HG03095 (cell line): ENCODE data around the gene CARTPT.

Experiments used
- ATAC-seq: cut with Tn5 transposase; IDR thresholded peaks from one replicate; pipeline ENCODE4 v1.9.1; 2021; ENCODE audit warnings: moderate library complexity; ENCODE audit not compliant: unreplicated experiment

Gene CARTPT

DNA sequence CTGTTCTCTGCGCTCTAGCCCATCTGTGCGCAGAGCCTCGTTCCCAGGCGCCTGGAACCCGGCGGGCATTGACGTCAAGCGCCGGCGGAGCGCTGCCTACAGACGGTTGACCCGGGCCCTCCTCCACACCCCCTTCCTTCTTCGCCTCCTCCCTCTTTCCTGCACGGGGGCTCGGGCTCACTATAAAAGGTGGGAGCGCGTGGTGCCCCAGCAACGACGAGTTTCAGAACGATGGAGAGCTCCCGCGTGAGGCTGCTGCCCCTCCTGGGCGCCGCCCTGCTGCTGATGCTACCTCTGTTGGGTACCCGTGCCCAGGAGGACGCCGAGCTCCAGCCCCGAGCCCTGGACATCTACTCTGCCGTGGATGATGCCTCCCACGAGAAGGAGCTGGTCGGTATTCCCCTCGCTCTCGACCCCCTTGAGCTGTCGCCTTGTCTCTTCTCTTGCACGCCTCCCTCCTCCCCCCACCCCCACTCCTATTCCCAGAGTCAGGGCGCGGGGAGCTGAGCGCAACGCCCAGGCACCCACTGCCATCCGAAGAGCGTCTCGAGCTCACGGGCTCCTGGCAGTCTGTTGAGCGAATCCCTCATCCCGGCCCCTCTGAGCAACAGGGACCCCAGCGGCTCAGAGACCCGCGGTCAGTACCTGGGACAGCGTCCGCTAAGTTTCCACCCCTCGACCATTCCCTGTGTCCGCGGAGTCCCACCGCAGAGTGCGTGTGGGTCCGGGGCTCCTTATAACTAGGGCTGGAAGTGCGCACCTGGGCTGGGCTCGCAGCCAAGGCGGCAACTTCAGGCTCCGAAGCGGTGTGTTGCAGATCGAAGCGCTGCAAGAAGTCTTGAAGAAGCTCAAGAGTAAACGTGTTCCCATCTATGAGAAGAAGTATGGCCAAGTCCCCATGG, at the start of gene CARTPT:
CARTPT (plus strand) TSS at position 213 of the 902 bp plus-strand sequence; CDS start at position 232, 19 bp downstream.
- no peak for ATAC-seq

DNA sequence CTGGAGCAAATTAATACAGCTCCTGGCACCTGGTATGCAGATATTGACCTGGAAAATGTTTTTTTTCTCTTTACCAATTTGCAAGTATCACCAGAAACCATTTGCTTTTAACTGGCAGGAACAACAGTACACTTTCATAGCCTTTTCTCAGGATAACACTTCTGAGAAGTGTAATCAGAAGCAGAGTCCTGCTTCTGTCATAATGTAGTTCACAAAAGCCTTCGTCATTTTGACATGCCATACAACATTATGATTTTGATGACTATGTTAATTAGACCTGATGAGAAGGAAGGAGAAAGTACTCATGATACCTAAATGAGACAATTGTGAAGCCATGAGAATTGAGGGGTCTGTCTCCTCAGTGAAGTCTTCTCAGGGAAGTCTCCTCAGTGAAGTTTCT, 41.1 kb upstream of the CARTPT start:
- no peak for ATAC-seq

DNA sequence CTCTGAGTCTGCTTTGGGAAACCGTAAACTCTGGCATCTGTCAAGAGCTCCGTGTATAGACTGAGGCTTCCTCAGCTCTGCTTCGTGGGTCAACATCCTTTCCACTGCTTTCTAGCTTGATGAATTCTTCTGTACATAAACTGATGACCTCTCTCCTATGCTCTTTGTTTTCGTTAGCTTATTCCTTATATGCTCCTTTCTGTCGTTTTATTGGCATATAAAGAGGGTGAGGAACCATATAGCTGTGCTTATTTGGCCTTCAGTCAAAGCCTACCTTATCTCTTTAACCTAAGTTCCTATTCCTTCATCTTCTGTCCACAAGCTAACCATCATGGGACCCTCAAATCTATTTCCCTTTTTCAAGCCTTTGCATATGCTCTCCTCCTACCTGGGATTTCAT, 39.4 kb upstream of the CARTPT start:
- ATAC-seq: no peak

DNA sequence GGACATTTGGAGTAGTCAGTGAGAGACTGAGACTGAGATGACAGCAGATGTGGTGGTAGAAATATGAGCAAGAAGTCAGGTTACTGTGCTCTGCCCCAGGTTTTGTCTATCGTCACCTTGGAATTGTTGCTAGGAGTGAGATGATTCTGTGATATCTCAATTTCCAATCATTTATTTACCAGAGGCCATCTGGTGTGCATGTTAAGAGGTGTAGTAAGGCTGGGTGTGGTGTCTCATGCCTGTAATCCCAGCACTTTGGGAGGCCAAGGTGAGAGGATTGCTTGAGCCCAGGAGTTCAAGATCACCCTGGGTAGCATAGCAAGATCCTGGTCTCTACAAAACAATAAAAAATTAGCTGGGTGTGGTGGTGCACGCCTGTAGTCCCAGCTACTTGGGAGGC, 38.6 kb upstream of the CARTPT start:
- no peak for ATAC-seq

DNA sequence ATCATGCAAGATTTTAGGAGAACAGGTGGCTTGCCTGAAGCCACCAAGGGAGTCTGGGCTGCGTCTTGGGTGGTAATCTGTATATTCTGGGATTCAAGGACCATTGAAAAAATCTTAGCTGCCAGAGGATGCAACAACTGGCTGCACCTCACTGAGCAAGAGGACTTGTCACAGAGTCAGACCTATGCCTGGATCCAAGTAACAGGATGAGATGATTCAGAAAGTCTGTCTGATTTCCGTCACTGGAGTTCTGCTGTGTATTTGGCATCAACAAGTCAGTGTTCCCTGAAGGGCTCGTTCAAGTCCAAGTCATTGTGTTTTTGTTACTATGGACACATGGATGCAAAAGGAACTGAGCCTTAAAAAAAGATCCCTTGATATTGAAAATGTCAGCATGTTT, 37.8 kb upstream of the CARTPT start:
- no peak for ATAC-seq

DNA sequence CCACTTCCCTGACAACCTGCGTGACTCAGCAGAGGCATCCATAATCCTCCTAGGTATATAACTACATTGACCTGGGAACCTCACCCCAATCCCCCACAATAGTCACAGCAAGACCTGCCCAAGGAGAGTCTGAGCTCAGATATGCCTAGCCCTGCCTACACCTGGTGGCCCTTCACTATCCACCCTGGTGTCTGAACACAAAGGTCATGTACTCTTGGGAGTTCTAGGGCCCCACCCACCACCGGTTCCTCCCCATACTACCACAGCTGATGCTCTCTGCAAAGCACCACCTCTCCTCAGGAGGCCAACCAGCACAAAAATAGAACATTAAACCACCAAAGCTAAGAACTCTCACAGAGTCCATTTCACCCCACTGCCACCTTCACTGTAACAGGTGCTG, 34.8 kb upstream of the CARTPT start:
- ATAC-seq: no peak

DNA sequence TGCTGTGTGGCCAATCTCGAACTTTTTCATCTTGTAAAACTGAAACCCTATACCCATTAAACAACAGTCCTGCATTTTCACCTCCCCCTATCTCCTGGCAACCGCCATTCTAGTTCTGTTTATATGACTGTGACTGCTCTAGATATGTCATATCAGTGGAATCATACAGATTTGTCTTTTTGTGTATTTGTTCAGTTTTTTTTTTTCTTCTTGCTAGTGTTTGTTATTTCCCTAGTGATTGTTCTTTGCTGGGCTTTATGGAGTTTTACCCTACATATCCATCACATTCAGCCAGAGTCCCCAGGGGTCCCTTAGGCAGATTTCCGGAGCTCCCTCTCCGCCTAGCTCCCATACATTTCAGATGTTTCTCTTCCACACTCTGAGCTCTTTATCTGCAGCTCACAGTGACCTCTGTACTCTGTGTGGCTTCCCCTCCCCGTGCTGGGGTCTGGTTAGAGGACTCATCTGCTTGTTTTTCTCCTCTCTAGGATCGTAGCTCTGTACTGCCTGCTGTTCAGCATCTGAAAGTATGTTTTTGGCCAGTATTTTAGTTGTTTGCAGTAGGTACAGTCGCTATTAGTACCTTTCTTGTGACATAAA, 25.1 kb upstream of the CARTPT start:
- no peak for ATAC-seq

DNA sequence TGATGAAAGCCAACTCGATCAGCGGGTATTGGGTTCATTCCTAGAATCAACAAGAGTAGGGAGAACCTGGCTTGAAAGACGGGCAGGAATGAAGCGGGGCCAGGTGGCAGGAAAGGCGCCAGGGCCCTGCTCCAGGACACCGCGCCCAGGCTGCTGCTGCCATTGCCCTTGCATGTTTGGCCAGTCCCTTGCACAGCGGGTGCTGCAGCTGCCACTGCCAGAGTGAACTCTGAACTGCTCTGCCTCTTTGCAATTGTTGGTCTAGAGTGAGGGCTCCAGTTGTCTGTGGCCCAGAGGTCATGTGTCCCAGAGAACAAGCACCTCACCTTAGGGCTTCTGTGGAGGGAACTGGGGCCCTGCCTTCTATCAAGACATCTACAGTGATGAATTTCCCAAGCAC, 24.0 kb upstream of the CARTPT start:
- no peak for ATAC-seq

DNA sequence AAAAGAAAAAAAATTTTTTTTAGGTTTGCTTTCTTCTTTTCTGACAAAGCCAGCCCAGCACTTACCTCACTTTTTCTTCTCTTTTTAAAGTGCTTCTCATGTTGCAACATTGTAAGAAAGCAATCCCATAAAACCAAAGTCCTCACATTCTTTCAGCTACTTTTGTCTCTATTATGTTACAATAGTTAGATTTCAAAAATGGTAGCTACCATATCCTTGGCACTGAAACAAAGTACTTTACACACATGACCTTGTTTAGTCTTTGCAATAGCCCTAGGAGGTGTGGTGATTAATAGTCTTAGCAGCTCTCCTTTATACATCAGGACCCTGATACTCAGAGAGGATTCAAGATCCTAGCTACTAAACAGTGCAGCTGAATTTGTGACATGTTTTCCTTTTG, 23.5 kb upstream of the CARTPT start:
- no peak for ATAC-seq

DNA sequence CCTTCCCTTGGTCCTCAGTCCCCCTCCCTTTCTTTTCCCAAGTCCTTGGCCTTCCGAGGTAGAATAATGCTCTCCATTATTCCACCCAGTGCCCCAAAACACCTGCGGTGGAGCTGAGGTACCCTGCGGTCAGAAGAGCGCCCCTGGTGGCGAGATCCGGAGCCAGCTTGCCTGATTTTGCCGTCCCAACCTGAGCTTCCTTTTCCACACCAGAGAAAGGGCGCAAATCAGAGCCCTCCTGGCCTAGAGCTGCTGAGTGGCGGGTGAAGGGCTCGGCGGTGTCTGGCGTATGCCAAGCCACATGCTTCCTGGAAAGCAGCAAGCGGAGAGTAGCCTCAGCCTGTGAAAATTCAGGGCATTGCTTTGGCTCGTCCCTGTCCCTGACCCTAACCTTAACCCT, 21.1 kb upstream of the CARTPT start:
- no peak for ATAC-seq

DNA sequence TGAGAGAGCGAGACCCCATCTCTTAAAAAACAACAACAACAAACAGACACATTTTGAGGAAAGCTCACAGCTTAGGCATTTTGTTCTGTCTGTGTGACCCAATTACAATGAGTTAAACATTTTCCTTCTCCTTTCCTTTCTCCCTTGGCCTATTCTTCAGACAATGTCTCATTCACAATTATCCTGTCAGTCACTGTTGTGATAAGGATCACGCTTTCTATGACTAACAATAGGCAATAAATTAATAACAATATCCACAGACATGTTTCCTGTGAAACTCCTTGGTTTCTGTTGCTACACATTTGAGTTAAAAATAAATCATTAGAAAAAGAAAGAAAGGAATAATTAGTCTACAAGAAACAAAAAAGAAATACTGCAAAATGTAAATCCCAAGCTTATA, 19.8 kb upstream of the CARTPT start:
- ATAC-seq: no peak

DNA sequence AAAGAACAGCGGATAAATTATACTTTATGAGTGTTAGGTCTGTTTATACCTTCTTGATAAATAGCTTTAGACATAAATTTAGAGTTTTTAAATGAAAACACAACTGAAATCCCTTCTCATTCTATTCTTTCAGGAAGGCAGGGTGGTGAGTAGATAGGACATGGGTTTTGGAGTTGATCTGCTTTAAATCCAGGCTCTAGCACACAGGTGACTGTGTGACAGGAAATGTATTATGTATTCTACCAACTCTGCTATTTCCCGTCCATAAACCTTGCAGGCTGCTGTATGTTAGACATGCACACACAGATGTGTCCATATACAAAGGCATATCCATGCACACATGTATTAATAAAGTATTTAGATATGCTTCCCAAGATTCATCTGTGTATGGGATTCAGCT, 19.3 kb upstream of the CARTPT start:
- no peak for ATAC-seq

DNA sequence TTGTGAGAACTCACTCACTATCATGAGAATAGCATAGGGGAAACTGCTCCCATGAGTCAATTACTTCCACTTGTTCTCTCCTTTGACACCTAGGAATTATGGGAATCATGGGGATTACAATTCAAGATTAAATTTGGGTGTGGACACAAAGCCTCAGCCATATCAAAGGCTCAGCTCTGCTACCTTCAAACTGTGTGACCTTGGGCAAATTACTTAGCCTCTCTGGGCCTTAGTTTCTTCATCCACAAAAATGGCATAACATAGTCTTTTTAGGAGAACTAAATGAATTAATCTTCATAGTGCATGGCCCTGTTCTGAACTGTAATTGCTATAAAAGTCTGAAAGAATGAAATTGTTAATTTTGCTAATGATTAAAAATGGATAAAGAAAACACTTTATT, 18.3 kb upstream of the CARTPT start:
- no peak for ATAC-seq

DNA sequence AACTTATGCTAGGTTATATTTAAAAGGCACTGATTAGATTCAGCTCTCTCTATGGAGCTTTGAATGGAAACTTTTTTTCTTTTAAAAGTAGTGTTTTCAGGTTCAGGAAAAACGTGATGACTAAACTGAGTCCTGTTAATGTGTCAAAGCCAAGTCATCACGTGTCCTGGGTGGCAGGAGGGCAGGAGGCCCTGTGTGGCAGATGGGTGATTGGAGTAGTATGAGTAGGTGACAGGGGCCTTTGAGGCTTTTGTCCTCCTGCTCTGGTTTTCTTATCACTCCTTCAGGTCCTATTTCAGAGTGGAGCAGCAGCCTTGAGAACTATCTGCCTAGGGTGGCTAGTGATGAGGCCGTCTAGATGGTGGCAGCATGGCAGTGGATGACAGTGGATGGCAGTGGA, 17.7 kb upstream of the CARTPT start:
- ATAC-seq: no peak

DNA sequence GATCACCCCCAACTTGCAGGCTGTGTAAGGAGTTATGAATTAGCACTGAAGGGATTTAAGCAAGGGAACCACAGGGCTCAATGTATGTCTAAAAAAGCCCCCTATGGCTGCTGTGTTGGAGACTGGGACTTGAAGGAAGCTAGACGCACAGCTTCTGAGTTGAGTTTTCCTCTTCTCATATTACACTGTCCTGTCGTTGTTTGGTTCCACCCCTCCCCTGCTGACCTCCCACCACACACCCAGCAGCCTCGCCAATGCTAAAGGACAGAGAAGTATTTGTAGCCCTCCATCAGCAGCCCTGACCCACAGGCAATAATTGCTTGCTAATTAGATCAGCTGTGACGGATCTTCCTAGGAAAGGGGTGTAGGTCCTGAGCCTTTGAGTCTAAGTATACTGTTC, 15.1 kb upstream of the CARTPT start:
- no peak for ATAC-seq

DNA sequence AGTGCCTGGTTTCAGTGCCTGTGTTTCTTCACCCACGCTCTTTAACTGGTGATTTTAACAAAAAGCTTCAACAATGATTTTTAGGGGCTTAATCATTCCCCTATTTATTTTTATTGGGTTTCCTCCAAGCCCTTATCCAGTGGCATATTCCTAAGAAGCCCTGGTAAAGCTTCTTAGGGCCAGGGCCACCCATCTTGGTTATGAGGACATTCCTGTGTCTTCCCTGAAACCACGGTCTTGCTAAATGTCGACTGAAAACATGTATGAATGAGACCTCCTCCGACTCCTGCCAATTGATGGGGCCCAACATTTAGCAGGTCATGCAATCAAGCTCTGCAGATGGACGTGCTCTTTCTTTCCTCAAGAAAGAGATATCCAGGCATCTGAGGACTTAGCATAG, 13.7 kb upstream of the CARTPT start:
- no peak for ATAC-seq

DNA sequence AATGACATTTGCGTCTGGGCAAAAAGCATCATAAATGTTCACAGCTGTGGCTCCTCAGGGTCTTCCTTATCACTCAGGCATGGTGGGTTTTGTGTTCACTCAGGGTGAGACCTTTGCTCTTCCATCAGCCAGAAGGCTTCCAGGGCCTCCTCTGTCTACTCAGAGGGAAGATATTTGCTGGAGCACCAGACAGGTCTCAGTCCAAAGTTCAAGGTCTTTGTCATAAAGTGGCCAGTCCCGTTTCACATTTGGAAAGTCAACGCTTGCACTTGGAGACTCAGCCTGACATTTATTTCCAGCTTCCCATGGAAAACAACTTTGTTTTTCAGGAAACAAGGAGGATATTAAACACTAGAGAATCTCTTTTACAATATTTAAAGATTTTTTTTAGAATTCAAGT, 12.2 kb upstream of the CARTPT start:
- no peak for ATAC-seq

DNA sequence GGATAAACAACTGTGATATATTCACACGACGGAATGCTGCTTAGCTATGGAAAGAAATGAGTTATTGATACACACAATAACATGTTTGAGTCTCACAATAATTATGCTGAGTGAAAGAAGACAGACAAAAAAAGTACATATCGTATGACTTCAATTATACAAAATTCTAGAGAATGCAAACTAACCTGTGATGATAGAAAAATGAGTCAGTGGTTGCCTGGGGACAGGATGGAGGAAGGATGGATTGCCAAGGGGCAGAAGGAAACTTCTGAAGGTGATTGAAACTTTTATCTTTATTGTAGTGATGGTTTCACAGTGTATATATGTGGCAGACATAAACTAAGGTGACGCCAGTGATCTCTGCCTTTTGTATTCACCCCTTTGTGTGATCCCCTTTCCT, 7.5 kb upstream of the CARTPT start:
- ATAC-seq: no peak

DNA sequence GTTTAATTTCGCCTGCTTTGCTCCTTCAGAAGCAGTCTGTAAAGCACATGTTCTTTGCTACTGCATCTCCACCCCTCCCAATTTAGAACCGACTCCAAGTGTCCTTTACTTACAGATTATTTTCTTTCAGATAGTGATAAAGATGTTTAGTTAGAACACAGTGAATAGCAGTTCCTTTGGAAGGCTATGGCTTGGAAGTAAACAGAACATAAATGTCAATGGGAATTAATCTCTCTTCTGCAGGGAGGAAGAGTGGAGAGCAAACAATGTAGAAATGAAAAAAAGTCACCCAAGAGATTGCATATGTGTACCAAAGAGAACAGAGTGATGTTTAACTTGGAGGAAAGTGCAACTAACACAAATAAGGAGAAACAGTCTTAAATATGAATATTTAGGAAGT, 4.2 kb upstream of the CARTPT start:
- no peak for ATAC-seq

DNA sequence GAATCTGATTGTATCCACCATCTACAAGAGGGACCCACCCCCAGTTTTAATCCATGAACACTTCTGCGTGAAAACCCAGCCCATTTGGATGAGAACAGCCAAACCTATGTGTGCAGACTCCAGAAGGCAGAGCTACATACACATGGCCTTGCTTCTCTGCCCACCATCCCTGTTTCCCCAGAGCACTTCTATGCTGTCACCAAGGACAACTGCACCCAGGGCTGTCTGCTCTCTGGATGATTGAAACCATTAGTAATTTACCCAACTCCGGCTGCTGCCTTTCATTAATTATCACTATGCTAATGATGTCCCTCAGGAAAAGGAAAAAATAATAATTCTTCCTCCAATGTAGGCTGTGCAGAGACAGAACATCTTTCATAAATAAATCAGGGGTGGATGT, 8.9 kb downstream of the CARTPT start:
- no peak for ATAC-seq

DNA sequence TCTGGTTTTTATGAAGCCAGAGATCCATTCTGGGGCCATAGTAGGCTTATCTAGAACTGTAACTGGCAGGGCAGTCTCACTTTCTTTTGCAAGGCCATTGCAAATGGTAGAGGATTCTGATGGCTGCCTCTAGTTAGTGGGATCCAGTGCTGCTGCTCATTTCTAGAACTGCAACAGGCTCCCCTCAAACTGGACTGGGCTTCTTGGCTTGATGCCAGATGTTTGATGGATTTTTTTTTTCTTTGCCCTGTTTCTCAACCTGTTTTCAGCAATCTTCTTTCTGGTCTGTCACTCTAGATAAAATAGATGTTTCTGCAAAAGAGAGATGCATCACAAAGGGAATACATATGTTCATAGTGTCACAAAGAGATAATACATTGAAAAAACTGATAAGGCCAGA, 11.9 kb downstream of the CARTPT start:
- ATAC-seq: no peak

DNA sequence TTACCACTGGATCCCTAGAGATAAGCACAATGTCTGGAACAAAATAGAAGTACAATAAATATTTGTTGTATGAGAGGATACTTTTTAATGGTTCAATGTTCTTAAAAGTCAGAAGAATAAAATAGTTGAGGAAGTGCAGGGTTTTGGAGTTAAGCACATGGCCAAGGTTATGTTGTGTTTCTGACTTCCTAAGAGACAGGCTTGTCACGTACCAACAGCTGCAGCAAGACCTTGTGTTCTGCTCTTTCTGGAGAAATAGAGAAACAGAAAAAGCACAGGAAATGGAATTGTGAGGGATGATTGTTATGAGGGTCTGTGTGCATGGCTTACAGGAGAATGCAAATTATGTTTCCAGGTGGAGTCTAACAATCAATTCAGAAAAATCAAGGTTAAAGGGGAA, 12.9 kb downstream of the CARTPT start:
- ATAC-seq: no peak

DNA sequence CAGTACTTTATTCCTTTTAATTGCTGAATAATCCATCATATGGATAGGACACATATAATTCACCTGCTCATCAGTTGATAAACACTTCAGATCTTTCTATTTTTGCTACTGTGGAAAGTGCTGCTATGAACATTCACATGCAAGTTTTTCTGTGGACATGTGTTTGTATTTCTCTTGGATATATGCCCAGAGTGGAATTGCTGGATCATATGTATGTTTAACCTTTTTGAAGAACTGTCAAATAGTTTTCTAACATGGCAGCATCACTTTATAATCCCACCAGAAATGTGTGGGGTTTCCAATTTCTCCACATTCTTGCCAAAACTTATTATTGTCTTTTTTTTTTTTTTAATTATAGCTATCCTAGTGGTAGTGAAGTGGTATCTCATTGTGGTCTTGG, 15.1 kb downstream of the CARTPT start:
- no peak for ATAC-seq
